GM23338 (cell line): ENCODE measurements around the gene ZNF391.

Source experiments
- CREB1 ChIP-seq: fragments of 250-450 bp; sonication (Bioruptor Pico); IDR thresholded peaks from 2 replicates; pipeline ENCODE4 v1.5.0; 2020; ENCODE audit warnings: low read depth, mild to moderate bottlenecking, moderate library complexity
- CTCF ChIP-seq, 2 experiments: fragments of 200-600 bp in 1 of 2; sonication (generic) in 1 of 2; conservative IDR thresholded peaks; 2 replicates each; pipeline versions ENCODE4 v1.5.1 to v1.6.1; 2016 to 2017; ENCODE audit warnings: antibody characterized with exemption in 2 of 2, low read depth in 2 of 2, mild to moderate bottlenecking in 2 of 2, moderate library complexity in 1 of 2
- EZH2 ChIP-seq: fragments of 200-600 bp; sonication (generic); IDR thresholded peaks from one replicate; pipeline ENCODE4 v1.8.0; 2017; ENCODE audit warnings: antibody characterized with exemption, mild to moderate bottlenecking, low read depth; ENCODE audit not compliant: unreplicated experiment
- POLR2AphosphoS5 ChIP-seq: IDR thresholded peaks from 2 replicates; pipeline ENCODE4 v1.6.1; 2016; ENCODE audit warnings: antibody characterized with exemption, low read depth

DNA sequence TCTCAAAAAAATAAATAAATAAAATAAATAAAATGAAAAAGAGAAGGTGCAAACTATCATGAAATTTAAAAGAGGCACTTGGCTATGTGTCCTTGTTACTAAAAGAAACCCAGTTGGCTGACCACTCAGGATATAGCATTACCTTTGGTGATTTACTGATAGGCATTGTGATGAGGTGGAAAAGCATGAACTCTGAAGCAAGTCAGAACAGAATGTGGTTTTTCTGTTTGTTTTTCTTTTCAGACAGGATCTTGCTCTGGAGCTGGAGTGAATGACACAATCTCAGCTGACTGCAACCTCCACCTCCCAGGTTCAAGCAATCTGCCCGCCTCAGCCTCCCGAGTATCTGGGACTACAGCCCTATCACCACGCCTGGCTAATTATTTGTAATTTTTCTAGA is 52.4 kb downstream of the ZNF391 start:
- TF ChIP-seq POLR2AphosphoS5 = no peak
- no peak for TF ChIP-seq CTCF (conservative IDR thresholded peaks at IDR 0.05; ENCODE audit: low read depth in 2 of 2)
- no peak for TF ChIP-seq EZH2
- no peak for TF ChIP-seq CREB1
